GM21381 (cell line): ENCODE results near the gene CDNF.
"Not testable (repeated sequence)": the region's sequence is repeated elsewhere in the genome, so short reads cannot be mapped to it uniquely, and the experiment has no call there.

Source experiments
- ATAC-seq: cut with Tn5 transposase; IDR thresholded peaks from one replicate; pipeline ENCODE4 v1.9.1; 2021; ENCODE audit warnings: mild to moderate bottlenecking, moderate library complexity; ENCODE audit not compliant: unreplicated experiment

CDNF gene

GRCh38 chr10:14837757-14838581, at the start of gene CDNF, which contains the start of the genes HSPA14 and MSANTD7:
Gene CDNF, minus strand, starts transcription at chr10:14838037. Its CDS starts 91 bp downstream, at chr10:14837946.
Gene HSPA14, plus strand, starts transcription at chr10:14838306. Its CDS starts 97 bp downstream, at chr10:14838403.
Gene MSANTD7, plus strand, starts transcription at chr10:14838306. Its CDS starts 3,979 bp downstream, at chr10:14842285.
- ATAC-seq: peak; percentile 96

GRCh38 chr10:14884082-14884481, 46.2 kb upstream of the CDNF start:
- no peak for ATAC-seq

GRCh38 chr10:14880229-14880628, 42.4 kb upstream of the CDNF start:
- ATAC-seq: no peak

GRCh38 chr10:14879928-14880193, 42.0 kb upstream of the CDNF start:
- no peak for ATAC-seq

GRCh38 chr10:14879124-14879927, 41.5 kb upstream of the CDNF start:
- ATAC-seq: peak; percentile 2

GRCh38 chr10:14878266-14879123, 40.7 kb upstream of the CDNF start, which contains the start of gene SUV39H2:
Gene SUV39H2, plus strand, starts transcription at chr10:14878866. Its CDS starts 23 bp downstream, at chr10:14878889.
- peak; percentile 90 for ATAC-seq

- no peak for ATAC-seq
These were observed 38.9 kb upstream of the CDNF start for GRCh38 chr10:14876764-14877163.

GRCh38 chr10:14875941-14876340, 38.1 kb upstream of the CDNF start:
- ATAC-seq: no peak

- peak; percentile 36 for ATAC-seq
These were observed 35.4 kb upstream of the CDNF start for GRCh38 chr10:14873090-14873760.

GRCh38 chr10:14864871-14865270, 27.0 kb upstream of the CDNF start:
- ATAC-seq: not testable (repeated sequence)

GRCh38 chr10:14864466-14864865, 26.6 kb upstream of the CDNF start:
- not testable (repeated sequence) for ATAC-seq

GRCh38 chr10:14860791-14861190, 23.0 kb upstream of the CDNF start:
- ATAC-seq: no peak

- ATAC-seq: no peak
These were observed 21.9 kb upstream of the CDNF start for GRCh38 chr10:14859775-14860174.

- ATAC-seq: no peak
These were observed 21.2 kb upstream of the CDNF start for GRCh38 chr10:14859043-14859442.

- ATAC-seq: no peak
These were observed 20.6 kb upstream of the CDNF start for GRCh38 chr10:14858338-14858960.

GRCh38 chr10:14855453-14855852, 17.6 kb upstream of the CDNF start:
- ATAC-seq: no peak

- no peak for ATAC-seq
These were observed 14.4 kb upstream of the CDNF start for GRCh38 chr10:14852236-14852635.

- no peak for ATAC-seq
These were observed 7.1 kb upstream of the CDNF start for GRCh38 chr10:14844948-14845347.

GRCh38 chr10:14843327-14843988, 5.6 kb upstream of the CDNF start:
- ATAC-seq: no peak
